GM10248 (cell line): ENCODE data around the gene MSANTD1.
A peak's percentile ranks its signal among the peaks of the same experiment; 100 is the strongest.

Experiments used
- CTCF ChIA-PET: fragments of 300-600 bp; sonication (Branson Sonifier 250); formaldehyde crosslinking; extraction: SDS; loops from one replicate; lab custom pipeline; 2021; ENCODE audit warnings: antibody characterized with exemption; lab: Yijun Ruan, JAX
- POLR2A ChIA-PET: fragments of 350-650 bp; sonication (Branson Sonifier 250); formaldehyde crosslinking; extraction: SDS; loops from one replicate; lab custom pipeline; 2020; ENCODE audit warnings: antibody characterized with exemption; lab: Yijun Ruan, JAX
- DNase-seq: peaks from one replicate; pipeline ENCODE4 v3.0.0; 2012; ENCODE audit errors: extremely low spot score
- TF ChIP-seq, protein P1 (sequence below): IDR thresholded peaks from 2 replicates; pipeline ENCODE4 v1.5.1; 2012; ENCODE audit warnings: mild to moderate bottlenecking, low read depth; ENCODE audit errors: extremely low read depth, missing control alignments, control extremely low read depth

Gene MSANTD1

DNA sequence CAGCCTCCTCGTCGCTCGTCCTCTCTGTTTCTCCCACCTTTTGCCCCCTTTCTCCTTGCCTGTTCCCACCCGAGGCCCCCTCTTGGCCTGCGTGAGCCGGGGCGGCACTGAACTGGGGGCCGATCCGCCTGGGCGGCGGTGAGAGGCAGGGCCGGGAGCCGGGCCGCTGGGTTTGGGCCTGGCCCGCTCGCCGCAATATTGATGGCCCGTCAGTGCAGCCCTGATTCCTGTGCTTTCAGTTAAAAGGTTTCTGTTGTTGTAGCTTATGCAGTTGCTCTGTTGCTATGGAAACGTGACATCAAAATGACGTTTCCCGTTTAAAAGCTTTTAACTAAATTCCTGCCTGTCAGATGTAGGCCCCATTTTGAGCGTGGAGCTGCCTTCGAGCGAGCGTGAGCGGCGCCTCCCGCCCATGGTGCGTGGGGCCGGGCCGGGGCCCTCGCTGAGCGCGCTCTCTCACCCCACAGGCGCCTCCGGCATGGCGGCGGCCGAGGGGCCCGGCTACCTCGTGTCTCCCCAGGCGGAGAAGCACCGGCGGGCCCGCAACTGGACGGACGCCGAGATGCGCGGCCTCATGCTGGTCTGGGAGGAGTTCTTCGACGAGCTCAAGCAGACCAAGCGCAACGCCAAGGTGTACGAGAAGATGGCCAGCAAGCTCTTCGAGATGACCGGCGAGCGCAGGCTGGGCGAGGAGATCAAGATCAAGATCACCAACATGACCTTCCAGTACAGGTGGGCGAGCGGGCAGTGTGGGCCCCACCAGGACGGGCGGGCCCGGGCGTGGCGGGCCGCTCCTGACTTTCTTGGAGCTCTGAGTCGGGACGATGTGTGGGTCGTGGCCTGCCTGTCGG, at the start of gene MSANTD1:
Gene MSANTD1, plus strand, starts transcription at position 349 of the 851 bp plus-strand sequence. Its CDS starts 64 bp downstream, at position 413.
- POLR2A ChIA-PET, result interaction anchor here (1.0 kb wide), 1 partner anchor 9 kb away, joined by 3 read pairs; no protein-coding TSS in a partner anchor
- CTCF ChIA-PET, result no interaction called here
- TF ChIP-seq, protein P1, sequence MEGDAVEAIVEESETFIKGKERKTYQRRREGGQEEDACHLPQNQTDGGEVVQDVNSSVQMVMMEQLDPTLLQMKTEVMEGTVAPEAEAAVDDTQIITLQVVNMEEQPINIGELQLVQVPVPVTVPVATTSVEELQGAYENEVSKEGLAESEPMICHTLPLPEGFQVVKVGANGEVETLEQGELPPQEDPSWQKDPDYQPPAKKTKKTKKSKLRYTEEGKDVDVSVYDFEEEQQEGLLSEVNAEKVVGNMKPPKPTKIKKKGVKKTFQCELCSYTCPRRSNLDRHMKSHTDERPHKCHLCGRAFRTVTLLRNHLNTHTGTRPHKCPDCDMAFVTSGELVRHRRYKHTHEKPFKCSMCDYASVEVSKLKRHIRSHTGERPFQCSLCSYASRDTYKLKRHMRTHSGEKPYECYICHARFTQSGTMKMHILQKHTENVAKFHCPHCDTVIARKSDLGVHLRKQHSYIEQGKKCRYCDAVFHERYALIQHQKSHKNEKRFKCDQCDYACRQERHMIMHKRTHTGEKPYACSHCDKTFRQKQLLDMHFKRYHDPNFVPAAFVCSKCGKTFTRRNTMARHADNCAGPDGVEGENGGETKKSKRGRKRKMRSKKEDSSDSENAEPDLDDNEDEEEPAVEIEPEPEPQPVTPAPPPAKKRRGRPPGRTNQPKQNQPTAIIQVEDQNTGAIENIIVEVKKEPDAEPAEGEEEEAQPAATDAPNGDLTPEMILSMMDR, result no peak
- no peak for DNase-seq

DNA sequence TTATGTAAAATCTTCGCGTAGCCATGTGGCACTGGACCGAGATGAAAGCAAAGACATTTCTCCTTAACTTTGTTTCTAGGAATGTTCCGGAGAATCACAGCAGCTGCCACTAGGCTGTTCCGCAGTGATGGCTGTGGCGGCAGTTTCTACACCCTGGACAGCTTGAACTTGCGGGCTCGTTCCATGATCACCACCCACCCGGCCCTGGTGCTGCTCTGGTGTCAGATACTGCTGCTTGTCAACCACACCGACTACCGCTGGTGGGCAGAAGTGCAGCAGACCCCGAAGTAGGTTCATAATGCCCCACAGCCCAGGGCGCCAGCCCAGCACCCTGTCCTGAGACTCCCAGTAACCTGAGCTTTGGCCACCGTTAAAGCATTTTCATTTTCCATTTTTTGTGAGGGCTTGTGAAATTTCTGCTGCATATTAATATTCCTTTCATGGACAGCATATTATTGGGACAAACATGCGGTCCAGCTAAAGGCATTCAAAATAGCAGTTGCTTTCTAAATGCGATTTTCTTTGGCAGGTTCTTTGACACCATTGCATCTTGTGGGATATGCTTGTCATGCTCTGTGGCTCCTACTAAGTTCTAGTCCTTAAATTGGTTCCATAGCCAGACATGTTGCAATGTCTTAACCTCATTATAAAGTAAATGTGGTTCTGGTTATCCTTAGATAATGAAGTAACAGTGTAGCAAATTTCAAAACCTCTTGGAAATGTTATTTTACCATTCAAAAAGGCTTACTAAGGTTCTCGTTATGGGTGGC, 49.1 kb upstream of the MSANTD1 start:
- DNase-seq, result no peak
- ChIA-PET CTCF (interaction anchor here (0.9 to 1.6 kb wide), 3 partner anchors 10 to 15 kb away, joined by 3 to 4 read pairs (median 3); no protein-coding TSS in a partner anchor), POLR2A (no interaction called here)
- TF ChIP-seq, protein P1, result no peak

DNA sequence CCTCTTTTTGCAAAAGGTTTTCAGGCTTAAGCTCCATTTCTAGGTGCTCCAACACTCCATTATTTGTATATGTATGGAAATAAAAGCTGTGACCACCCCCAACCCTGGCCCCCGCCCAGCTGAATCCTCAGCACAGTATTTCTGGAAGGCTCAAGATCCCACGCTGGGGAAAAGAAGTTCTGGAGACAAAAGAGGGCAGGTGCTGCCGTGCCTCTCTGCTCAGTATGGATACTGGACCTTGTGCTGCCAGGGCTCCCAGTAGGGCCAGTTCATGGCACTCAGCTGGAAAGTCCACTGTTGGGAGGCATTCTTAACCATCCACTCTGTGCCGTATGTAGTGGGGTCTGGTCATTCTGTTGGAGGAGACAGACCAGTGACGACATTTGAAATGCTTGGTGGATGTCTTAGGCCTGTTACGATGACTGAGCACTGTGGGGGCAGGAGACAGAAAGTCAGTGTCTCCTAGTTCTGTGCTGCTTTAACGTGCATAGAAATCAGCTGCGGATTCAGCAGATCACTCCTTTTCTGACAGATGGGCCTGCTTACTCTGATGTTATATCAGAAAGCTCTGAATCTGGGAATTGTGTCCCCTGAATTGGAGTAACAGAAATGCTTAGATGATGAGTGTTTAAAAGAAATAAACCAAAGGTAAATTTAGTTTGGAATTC, 48.4 kb upstream of the MSANTD1 start:
- DNase-seq, result no peak
- ChIA-PET POLR2A (no interaction called here), CTCF (interaction anchor here (1.0 to 1.6 kb wide), 3 partner anchors 10 to 14 kb away, joined by 3 to 4 read pairs (median 4); no protein-coding TSS in a partner anchor)
- TF ChIP-seq, protein P1, result no peak

DNA sequence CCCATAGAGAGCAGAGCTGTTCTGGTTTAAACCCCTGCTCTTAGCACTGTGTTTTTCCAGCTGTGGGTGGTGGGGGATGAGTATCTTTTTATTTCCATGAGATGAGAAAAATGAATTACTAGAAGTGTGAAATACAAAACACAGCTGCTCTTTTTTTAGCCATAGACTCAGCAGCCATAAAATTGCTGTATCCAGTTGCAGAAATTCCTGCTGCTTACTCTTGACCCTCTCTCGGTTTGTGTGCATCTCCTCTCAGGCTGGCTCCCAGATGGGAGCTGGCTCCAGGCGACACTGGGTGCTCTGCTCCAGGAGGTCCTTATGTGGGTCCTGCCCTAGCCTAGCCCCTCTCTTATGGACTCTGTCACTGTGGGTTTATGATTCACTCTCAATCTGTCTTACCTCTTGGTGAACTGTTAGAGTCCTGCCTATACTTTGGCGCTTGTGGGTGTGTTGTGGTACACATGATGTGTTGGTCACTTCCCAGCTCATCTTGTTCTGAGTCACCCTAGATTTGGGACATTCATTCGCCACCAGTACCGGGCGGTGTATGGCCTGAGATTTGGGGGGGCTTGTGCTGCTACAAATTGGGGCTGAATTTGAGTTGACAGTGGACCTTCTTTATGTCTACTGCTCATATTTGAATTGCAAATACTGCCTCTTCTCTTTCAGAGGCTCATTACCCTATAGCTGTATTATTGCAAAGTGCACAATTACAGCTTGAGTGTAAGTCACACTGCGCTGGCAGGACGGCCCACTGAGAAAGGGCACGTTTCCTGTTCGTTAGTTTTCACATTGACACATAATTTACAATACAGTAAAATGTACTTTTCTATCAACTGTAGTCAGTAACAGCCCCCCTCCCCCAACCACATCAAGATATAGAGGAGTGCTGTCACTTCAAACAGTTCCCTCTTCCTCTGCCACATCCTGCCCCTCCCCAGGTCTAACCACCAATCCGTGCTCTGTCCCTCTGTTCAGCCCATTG, 46.9 kb upstream of the MSANTD1 start:
- CTCF ChIA-PET, result interaction anchor here (1.0 to 2.5 kb wide), 4 partner anchors 10 to 72 kb away, joined by 3 to 9 read pairs (median 4); no protein-coding TSS in a partner anchor
- POLR2A ChIA-PET, result no interaction called here
- TF ChIP-seq, protein P1, result no peak

DNA sequence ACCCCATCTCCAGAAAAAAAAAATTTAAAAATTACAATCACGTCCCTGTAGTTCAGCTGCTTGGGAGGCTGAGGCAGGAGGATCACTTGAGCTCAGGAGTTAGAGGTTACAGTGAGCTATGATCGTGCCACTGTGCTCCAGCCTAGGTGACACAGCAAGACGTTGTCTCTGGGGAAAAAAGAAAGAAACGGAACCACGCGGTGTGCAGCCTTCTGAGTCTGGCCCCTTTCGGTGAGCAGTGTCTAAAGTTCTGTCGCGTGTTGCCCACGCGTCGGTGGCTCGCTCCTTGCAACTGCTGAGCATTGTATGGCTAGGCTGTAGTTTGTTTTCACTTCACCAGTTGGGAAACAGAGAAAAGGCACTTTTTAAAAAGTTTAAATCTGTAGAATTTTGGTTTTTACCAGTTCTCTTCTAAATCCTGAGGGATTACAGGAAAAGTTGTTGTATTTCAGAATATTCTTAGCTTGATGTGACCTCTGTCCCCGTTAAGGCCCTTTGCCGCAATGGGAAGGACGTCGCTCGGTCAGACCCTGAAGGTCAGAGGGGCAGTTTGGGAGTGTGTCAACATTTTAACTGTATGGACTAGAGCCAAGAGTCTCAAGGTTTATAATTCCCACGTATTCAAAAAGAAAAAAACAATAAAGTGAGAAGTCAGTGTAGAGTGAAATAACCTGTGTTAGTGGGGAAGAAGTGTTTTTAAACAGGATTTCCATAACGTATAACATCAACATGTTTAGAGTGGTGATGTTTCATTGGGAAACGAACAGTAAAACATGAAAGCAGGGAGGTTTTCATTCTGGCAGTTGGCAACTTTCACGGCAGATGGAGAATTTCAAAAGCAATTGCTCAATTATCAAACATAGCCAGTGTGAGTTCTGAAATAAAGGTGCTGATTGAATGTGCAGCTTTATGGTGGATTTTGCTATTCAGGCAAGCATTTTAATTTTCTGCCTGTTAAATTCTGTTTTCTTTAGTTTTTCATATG, 45.8 kb upstream of the MSANTD1 start:
- ChIA-PET POLR2A (no interaction called here), CTCF (interaction anchor here (0.7 to 2.5 kb wide), 3 partner anchors 8 to 10 kb away, joined by 3 to 9 read pairs (median 3); no protein-coding TSS in a partner anchor)
- TF ChIP-seq, protein P1, result no peak
- peak; percentile 48 for DNase-seq

More for the DNA sequence above, 46.9 kb upstream of the MSANTD1 start:
- DNase-seq, result peak; percentile 61
